Measurements from ENCODE around the gene CDCA3.
A peak's percentile ranks its signal among the peaks of the same experiment; 100 is the strongest.

Gene CDCA3

GRCh38 chr12:6831450-6831995, 19.6 kb downstream of the CDCA3 start:
- no peak for DNase-seq

- no peak for DNase-seq
Observed at GRCh38 chr12:6830999-6831398, 20.1 kb downstream of the CDCA3 start.

GRCh38 chr12:6830286-6830890, 20.7 kb downstream of the CDCA3 start:
- no peak for DNase-seq

GRCh38 chr12:6829536-6830220, 21.4 kb downstream of the CDCA3 start:
- DNase-seq: no peak

GRCh38 chr12:6828781-6829535, 22.1 kb downstream of the CDCA3 start:
- no peak for DNase-seq

GRCh38 chr12:6827982-6828780, 22.9 kb downstream of the CDCA3 start, which contains the start of gene P3H3:
Gene P3H3, plus strand, starts transcription at chr12:6828407. Its CDS starts 34 bp downstream, at chr12:6828441.
- DNase-seq: no peak

- peak; percentile 54 for DNase-seq
Observed at GRCh38 chr12:6827437-6827911, 23.6 kb downstream of the CDCA3 start.

- DNase-seq: no peak
Observed at GRCh38 chr12:6826734-6827436, 24.2 kb downstream of the CDCA3 start.

GRCh38 chr12:6826125-6826733, 24.9 kb downstream of the CDCA3 start:
- DNase-seq: no peak

- peak; percentile 45 for DNase-seq
Observed at GRCh38 chr12:6825398-6826124, 25.5 kb downstream of the CDCA3 start.

- DNase-seq: no peak
Observed at GRCh38 chr12:6824901-6825381, 26.1 kb downstream of the CDCA3 start.

GRCh38 chr12:6824085-6824775, 26.9 kb downstream of the CDCA3 start:
- DNase-seq: no peak

GRCh38 chr12:6823182-6824084, 27.7 kb downstream of the CDCA3 start:
- DNase-seq: no peak

- DNase-seq: no peak
Observed at GRCh38 chr12:6822426-6823135, 28.5 kb downstream of the CDCA3 start.

GRCh38 chr12:6821591-6822425, 29.3 kb downstream of the CDCA3 start, which contains the start of gene GPR162:
Gene GPR162, plus strand, starts transcription at chr12:6821821. Its CDS starts 2,078 bp downstream, at chr12:6823899.
- DNase-seq: peak; percentile 16

- no peak for DNase-seq
Observed at GRCh38 chr12:6820166-6820565, 30.9 kb downstream of the CDCA3 start.

Data from COR-L47 (cell line).